Loucy (cell line): ENCODE data around the gene SLC25A17.

Experiments used
- CTCF ChIP-seq: fragments of 200-600 bp; sonication (generic); conservative IDR thresholded peaks from 2 replicates; pipeline ENCODE4 v1.5.1; 2014; ENCODE audit warnings: mild to moderate bottlenecking, antibody characterized with exemption, low read length
- EZH2phosphoT487 ChIP-seq: fragments of 200-600 bp; IDR thresholded peaks from 2 replicates; pipeline ENCODE4 v1.6.1; 2018; ENCODE audit warnings: antibody characterized with exemption, mild to moderate bottlenecking, moderate library complexity, borderline replicate concordance

- no peak for TF ChIP-seq CTCF
- TF ChIP-seq EZH2phosphoT487: no peak
Observed at GRCh38 chr22:40769761-40770160, 49.4 kb downstream of the SLC25A17 start.
